GM20431 (cell line): ENCODE measurements around the gene RHBDF2.

Experiments used
- in situ Hi-C: fragments of 300-500 bp; cut with MseI, MboI; formaldehyde crosslinking; loops from one replicate; pipeline ENCODE4 v1.15.0; 2020; ENCODE audit warnings: low sequenced_read_pairs; ENCODE audit not compliant: unreplicated experiment

The RHBDF2 gene

DNA sequence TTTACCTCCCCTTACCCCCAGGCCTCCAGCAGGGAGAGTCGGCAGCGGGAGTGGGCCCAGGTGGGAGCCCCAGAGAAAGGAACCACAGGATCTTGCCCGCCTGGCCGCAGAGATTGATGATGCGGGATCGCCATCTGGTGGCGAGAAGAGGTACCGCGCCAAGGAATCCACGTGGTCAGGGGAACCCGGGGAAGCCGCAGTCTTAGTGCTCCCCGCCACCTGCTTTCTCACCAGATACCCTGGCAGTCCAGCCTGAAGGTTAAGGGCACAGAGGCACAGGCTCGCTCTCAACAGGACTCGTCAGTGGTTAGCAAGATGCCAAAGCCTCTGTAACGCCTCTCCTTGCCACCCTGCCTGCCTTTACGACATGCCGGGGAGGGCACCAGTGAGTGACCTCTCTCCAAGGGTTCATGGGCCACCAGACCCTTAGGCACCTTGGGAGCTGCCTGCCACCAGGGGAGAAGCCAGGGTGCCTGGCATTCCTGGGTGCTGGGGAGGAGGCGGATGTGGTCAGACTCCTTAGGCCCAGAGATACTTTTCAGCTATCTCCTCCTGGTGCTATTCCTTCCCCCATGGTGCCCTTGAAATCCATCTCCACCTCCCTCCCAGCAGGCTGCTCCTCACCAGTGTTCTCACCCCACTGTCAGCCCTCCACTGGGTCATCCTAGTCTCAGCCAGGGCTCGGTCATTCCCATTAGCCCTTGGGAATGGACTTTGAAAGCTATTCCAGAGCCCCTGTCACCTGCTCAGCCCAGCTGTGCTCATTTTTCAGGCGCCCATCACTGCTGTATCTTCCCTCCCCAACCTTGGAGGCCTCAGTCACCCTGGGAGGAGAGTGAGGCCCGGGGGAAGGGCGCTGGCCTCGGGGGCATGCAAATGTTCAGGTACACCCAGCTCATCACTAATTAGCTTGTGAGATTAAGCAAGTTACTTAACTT is 5.5 kb upstream of the RHBDF2 start:
- in situ Hi-C loops, result loop anchor here (5.0 kb wide), 1 partner anchor 39 kb away; the partner anchor contains the start of gene AANAT

DNA sequence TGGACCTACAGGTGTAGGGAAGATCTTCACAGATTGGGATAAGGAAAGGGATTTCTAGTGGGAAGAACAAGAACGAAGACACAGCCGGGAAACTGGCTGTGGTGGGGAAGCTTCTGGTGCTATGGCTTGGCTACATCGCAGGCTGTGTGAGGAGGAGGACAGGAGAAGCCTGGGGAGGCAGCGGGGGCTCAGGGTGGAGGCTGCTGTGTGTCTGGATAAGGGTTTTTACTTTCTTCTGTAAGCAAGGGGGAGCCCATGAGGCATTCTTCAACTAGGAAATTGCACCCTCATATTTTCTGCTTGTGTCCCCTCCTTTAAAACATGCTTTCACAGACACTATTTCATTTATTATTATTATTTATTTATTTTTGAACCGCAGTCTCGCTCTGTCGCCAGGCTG is 2.9 kb upstream of the RHBDF2 start:
- in situ Hi-C loops, result no loop called here

DNA sequence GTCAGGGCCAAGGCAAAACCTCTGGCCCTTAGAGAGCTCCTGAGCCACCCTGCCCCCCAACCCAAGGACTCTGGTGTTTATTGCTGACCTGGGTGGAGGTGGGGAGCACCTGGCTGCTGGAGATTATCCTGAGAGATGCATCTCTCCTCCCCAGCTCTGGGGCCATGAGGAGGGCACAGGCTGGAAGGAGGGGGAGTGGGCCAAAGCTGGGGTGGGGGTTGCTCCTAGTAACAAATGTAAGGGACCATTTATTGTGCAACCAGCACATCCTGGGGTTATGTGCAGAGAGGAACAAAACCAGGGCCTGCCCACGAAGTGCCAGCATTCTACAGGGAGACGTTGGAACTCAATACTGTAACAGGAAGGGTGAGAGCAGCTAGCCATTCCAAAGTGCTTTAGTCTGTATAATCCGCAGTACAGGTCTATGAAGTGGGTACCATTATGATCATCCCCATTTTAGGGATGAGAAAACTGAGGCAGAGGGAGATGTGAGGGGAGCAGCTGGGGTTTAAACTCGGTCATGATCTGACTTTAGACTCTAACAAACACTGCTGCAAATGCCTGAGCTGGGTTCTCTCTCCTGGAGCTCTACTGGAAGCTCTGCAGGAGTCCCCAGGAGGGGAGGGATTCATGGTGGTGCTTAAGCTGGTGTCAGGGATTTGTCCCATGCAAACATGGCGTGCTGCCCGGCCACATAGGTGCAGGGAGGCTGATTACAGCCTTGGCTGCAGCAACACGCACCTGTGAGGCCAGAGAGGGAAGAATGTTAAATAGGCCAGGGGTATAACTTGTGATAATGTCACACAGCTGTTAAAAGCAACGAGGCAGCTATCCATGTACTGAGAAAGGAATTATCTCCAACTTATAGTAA is 1.4 kb upstream of the RHBDF2 start:
- in situ Hi-C loops, result no loop called here

DNA sequence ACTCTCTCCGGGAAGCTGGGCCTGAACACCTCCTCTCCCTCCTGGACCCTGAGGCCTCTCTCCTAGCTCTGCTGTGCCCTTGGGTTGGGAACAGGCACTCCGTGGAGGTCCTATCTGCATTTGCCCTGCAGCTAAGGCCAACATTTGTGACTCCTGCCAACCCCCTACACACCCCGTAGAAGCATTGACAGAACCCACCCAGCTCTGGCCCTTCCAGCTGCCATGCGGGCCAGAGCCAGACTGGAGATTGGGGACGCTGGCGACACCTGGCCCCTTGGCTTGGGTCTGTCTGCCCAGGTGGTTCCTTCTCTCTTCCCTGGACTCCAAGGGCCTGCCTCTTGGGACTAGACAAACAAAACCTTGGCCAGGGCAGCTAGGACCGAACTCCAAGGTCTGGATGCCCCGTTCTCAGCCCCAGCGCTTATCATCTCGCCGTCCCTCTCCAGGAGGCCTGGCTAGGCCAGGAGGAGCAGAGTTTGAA is 644 bp upstream of the RHBDF2 start:
- in situ Hi-C loops, result no loop called here

DNA sequence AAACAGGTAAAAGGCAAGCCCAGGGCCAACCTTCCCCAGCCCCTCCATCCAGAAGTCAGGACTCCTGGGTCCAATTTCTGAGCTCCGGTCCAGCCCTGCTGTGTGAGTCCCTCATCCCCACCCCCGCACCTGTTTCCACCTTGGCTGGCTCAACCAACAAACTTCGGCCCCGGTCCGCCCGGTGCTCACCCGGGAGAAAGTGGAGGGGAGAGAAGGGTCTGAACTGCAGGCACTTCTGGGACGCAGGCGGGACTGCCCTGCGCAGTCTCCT is 541 bp downstream of the RHBDF2 start:
- in situ Hi-C loops, result no loop called here

DNA sequence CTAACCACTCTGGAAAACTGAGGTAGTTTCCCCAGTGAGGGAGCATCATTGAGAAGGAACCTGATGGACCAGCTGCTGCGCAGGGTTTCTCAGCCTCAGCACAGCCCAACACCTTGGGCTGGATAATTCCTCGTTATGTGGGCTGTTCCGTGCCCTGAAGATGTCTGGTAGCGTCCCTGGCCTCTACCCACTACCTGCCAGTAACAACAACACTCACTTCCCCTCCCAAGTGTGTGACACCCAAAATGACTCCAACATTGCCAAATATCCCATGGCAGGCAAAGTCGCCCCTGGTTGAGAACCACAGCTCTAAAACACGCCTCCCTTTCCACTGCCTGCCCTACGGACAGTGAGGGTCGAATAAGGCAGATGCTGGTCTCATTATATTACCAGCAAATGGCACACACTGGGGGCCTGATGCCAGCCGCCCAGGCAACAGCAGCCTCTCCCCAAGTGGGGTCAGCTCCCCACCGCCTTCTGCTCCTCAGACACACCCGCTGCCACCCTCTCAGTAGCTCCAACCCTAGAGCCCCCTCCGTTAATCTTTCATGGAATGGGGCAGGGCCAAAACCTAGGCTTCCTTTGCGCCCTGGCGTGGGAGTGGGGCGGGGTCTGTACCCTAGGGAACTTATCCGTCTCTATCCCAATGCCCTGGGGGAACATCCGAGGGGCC is 1.0 kb downstream of the RHBDF2 start:
- in situ Hi-C loops, result no loop called here

DNA sequence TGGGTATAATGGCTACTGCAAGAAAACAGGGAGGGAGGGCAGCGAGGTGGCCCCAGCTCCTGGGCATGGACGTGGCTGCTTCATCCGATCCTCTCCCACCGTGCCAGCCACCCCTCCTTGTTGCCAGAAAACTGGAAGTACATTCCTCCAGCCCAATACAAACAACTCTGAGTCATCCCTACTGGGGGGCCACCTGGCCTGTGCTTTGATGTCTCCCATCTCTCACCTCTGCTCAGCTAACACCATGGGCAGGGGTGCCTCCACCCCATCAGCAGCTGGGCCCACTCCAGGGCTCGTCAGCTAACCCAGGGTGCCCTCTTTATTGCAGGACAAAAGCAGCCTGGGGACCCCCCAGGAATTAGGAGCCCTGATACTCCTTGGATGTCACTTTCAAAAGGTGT is 2.0 kb downstream of the RHBDF2 start:
- in situ Hi-C loops, result no loop called here

DNA sequence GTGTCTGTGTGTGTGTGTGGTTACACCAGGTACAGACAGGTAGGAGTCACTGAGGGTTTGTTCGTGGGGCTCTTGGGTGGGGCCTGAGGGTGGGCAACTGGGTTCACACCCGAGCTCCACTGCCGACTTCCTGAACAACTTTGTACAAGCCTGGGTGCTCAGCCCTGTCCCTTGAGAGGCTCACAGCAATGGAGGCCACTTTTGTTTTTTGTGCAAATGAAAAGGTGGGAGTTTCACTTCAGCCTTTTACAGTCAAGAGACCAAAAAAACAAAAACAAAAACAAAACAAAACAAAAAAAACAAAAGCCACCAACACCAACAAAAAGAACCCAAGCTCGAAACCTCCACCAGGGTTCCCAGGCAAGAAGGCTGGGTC is 2.4 kb downstream of the RHBDF2 start:
- in situ Hi-C loops, result no loop called here

DNA sequence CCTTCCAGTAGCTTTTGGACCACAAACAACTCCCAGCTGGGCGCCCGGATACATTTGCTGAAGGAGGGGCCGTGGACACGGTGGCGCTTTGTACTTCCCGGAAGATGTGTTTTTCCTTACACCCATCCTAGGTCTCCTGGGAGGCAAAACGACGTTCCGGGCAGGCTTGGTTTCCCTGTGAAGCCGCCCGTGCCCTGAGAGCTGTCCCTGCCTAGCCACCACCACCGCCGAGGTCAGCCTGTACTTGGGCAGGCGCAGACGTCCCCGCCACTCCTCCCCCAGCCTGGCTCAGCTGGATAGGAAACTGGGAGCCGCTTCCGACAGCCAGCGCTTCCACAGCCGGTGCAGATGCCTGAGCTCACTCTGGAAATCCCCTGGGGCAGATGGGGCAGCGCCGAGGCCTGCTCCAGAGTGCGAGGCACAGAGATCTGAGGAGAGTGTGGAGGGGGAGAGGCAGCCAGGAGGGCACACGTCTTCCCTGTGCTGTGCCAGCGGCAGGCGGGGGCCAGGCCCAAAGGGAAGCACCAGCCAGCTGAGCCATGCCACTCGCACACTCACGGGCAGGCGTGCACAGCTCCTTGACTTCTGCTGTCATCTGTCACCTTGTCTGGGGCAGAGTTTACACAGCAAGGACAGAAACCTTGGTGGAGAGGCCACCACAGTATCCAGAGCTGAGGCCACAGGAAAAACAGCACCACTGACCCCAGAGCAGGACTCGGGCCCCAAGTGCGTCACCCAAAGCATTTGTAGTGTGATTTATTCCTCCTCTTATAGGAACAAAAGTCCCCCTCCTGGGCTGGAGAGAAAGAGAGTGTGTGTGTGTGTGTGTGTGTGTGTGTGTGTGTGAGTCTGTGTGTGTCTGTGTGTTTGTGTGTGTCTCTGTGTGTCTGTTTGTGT is 3.0 kb downstream of the RHBDF2 start:
- in situ Hi-C loops, result no loop called here

DNA sequence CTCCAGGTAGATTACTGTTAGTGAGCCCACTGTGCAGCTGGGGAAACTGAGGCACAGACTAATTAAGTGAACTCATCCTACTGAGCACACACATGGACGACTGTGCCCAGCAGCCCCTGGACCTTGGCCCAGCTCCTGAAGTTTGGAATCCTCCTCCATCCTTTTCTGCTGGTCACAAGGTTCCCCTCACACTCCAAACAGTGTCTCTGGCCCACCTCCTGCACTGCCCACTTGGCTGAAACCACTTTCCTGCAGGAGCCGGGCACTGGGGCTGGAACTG is 3.6 kb downstream of the RHBDF2 start:
- in situ Hi-C loops, result no loop called here

DNA sequence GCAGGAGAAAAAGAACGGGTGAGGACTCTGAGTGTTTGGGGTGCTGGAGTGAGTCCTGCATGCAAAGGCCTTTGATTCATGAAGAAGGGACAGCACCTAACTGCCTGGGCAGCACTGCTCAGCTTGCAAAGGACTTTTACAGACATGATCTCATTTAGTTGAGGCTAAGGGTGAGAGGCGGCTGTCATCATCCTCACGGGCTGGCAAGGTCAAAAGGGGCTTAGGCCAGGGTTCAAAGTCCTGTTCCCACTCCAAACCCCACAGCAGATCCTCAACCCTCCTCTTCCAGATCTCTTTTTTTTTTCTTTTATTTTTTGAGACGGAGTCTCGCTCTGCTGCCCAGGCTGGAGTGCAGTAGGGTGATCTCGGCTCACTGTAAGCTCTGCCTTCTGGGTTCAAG is 4.8 kb downstream of the RHBDF2 start:
- in situ Hi-C loops, result no loop called here

DNA sequence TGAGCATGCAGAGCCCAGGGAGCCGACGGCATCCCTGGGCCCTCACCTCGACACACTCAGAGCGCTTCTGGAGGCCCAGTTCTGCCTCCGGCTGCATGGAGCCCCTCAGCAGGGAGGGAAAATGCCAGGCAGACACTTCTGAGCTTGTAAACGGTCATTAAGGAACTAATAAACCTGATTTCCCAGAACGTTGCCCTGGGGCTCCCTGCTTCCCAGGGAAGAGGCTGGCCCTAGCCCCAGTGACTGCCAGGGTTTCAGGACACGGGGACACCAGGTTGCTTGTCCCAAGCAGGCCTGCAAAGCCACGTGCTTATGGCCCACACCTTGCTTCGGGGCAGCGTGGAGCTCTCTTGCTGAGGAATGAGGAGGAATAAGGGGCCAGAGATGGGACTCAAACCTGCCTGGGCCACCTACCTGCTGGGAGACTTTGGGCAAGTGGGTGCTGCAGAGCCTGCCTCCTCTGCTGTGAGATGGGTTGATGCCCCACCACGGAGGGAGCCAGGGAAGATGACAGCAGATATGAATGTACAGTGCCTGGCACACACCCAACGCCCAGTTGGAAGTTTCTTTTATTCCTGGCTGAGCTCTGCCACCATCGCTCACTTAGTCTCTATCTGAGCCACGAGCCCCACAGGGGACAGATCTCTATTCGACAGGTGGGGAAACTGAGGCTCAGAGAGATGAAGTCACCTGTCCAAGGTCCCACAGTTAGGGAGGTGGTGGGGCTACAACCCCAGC is 5.4 kb downstream of the RHBDF2 start:
- in situ Hi-C loops, result no loop called here

DNA sequence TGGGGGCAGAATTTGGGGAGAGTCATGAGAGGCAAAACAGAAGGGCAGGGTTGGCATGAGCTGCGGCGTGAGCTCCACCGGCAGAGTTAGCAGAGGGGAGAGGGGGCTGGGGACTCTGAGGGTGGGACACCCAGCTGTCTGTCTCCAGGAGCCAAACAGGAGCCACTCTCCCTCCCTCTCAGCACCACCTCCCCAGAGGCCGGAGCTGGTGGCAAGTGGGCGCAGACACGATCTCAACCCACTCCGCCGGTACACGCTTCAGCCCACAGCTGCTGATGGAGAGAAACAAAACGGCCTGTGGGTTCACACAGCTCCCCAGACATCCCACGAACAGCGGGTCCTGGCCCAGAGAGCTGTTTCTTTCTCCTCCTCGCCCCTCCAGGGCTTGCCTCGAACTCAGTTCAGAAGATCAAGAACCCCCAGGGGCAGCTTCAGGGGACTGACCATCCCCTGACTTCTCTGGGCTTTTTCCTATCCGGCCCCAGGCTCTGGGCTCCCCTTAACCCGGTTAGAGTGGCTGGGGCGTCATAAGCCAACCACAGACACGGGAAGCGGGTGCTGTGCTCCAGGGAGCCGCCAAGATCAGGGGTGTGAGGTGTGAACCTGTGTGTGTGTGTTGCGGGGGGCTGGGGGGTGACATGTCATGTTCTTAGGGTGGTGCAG is 7.6 kb downstream of the RHBDF2 start:
- in situ Hi-C loops, result no loop called here

DNA sequence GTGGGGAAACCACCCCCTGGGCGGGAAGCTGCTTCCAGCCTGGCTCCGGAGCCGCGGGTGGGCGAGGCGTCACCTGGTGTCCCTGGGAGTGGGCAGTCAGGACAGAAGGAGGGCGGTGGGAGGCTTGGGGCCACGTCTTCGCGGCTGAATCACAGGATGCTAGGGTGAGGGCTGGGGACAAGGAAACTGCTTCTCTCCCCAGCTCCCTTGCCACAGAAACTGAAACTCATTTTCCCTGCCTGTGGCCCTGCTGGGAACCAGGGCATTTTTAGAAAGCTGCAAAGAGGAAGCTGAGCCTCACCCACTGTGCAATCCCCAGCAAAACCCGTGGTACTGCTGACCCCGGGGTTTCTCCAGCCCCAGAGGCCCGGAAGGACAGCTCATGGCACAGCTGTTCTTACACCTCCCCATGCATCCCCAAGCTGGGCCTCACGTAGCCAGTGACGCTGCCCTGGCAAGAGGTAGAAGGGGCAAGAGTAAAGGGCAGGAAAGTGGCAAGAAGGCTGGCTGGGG is 8.2 kb downstream of the RHBDF2 start:
- in situ Hi-C loops, result no loop called here

DNA sequence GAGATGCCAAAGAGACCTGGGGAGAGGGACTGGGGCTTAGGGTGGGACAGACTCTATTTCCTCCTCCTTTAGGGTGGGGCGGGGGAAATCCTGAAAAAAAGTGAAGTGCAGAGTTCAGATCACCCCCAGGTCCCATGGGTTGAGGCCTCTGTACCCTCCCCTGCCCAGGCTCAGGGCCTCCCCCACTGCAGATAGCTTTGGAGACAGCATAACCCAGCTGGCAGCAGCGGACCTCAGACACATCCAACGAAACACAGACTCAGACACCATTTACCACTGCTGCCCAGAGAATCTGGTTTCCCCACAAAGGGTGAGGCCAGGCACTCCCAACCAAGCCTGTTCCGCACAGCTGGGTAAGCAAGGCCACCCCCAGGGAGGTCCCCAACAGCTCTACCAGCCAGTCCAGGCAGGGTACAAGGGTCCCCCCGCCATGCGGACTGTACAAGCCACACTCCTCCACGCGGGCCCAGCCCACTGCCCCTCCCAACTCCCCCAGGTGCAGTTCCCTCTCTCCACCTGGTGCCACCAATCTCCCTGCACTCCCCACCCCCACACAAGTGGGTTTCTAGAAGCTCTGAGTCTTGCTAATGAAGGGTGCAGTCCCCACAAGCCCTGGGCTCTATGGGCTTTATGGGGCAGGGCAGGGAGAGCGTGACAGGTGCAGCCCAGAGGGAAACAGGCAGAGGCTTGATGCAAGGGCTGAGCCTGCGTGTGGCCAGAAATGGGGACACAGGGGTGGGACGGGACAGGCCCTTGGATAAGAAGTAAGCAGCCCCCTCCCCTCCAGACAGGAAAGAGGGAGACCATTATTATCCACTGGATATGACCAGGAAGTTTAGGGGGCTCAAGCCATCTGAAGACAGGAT is 8.9 kb downstream of the RHBDF2 start:
- in situ Hi-C loops, result no loop called here

DNA sequence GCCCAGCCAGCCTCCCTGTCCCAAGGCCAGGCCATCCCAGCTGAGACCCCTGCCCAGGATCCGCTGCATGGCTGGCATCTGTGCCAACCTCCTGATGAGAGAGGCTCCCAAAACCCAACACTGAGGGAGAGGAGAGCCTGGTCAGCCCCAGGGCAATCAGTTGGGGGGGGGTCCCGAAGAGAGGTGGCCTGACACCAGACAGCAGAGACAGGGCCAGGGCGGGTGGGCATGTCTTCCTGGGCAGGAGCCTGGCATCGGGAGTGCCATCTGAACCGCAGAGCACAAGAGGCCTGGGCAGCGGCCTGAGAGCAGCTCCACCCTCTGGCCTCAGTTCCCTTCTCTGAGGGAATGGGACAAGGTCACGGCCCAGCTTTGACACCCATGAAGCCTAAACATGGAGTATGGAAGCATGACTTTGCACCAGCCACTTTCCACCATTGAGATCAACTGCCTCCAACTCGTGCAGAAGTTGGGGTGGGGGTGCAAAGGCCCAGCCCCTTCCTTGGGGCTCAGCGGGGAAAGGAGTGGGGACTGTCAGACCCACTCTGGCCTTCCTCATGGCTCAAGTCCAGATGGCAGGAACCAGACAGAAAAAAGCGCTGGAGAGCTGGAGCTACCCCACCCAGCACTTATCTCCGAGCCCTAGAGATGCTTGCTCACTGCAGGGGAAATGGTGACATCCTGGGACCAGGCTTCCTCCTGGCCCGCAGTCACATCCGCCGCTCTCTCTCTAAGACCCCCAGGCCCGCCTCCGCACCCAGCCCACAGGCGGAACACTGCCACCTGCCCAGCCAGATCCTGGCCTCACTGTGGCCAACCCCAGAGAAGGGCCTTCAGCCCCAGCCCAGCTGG is 9.7 kb downstream of the RHBDF2 start:
- in situ Hi-C loops, result no loop called here
